HFFc6 (cell line): Measurements from ENCODE around the gene CCL22. TPM values are rescaled to one million over a fixed set of nuclear protein-coding genes. Genes with fewer than 3 reads are reported as not detected.

Source experiments
- DNase-seq: peaks from one replicate; pipeline ENCODE4 v3.0.0-alpha.2; 2018
- H3K27ac Mint-ChIP-seq: 2 replicates; pipeline ENCODE4 v1.8.0; 2020; ENCODE audit warnings: mild to moderate bottlenecking, mixed read lengths
- H3K27me3 Mint-ChIP-seq: 2 replicates; pipeline ENCODE4 v1.8.0; 2021; ENCODE audit warnings: mild to moderate bottlenecking, moderate library complexity, mixed read lengths; ENCODE audit not compliant: insufficient read depth
- H3K36me3 Mint-ChIP-seq: 2 replicates; pipeline ENCODE4 v1.8.0; 2021; ENCODE audit warnings: low read depth, mixed read lengths
- H3K4me1 Mint-ChIP-seq: 2 replicates; pipeline ENCODE4 v1.8.0; 2020; ENCODE audit warnings: low read depth, mixed read lengths
- H3K4me3 Mint-ChIP-seq: 2 replicates; pipeline ENCODE4 v1.8.0; 2020; ENCODE audit warnings: mild to moderate bottlenecking, moderate library complexity, mixed read lengths
- H3K9me3 Mint-ChIP-seq: 2 replicates; pipeline ENCODE4 v1.8.0; 2020; ENCODE audit warnings: mild to moderate bottlenecking, mixed read lengths
- total RNA-seq, 6 experiments: library from RNA; stranded (reverse); fragmentation: NEBNext Ultra II Directional; extraction: Animal tissue kit (Norgen Biotek cat#: 25700); gene quantifications; 2 replicates in 1 of 6; 3 replicates in 5 of 6; pipeline ENCODE4 v1.2.3, GENCODE V29; 2021
- TF ChIP-seq, protein P1 (sequence below): fragments of 200-600 bp; sonication (generic); IDR thresholded peaks from 2 replicates; pipeline ENCODE4 v1.5.0; 2021; ENCODE audit warnings: antibody characterized with exemption, mild to moderate bottlenecking

CCL22 gene
- total RNA-seq, 6 experiments from 2014 or later: not detected

DNA sequence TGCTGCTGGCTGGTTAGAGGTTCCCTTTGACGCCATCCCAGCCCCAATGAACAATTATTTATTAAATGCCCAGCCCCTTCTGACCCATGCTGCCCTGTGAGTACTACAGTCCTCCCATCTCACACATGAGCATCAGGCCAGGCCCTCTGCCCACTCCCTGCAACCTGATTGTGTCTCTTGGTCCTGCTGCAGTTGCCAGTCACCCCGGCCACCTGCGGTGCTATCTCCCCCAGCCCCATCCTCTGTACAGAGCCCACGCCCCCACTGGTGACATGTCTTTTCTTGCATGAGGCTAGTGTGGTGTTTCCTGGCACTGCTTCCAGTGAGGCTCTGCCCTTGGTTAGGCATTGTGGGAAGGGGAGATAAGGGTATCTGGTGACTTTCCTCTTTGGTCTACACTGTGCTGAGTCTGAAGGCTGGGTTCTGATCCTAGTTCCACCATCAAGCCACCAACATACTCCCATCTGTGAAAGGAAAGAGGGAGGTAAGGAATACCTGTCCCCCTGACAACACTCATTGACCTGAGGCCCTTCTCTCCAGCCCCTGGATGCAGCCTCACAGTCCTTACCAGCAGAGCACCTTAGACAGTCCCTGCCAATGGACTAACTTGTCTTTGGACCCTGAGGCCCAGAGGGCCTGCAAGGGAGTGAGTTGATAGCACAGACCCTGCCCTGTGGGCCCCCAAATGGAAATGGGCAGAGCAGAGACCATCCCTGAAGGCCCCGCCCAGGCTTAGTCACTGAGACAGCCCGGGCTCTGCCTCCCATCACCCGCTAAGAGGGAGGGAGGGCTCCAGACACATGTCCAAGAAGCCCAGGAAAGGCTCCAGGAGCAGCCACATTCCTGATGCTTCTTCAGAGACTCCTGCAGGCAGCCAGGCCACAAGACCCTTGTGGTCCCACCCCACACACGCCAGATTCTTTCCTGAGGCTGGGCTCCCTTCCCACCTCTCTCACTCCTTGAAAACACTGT is 25.0 kb downstream of the CCL22 start:
- no peak overlapping the region for H3K27ac Mint-ChIP-seq
- no peaks in the 10 kb centered on the region for H3K36me3 Mint-ChIP-seq
- H3K27me3 Mint-ChIP-seq: peaks cover 28% of the 10 kb centered on the region
- no peaks in the 10 kb centered on the region; the same call in 1 of the 2 replicates for H3K4me1 Mint-ChIP-seq
- TF ChIP-seq, protein P1, sequence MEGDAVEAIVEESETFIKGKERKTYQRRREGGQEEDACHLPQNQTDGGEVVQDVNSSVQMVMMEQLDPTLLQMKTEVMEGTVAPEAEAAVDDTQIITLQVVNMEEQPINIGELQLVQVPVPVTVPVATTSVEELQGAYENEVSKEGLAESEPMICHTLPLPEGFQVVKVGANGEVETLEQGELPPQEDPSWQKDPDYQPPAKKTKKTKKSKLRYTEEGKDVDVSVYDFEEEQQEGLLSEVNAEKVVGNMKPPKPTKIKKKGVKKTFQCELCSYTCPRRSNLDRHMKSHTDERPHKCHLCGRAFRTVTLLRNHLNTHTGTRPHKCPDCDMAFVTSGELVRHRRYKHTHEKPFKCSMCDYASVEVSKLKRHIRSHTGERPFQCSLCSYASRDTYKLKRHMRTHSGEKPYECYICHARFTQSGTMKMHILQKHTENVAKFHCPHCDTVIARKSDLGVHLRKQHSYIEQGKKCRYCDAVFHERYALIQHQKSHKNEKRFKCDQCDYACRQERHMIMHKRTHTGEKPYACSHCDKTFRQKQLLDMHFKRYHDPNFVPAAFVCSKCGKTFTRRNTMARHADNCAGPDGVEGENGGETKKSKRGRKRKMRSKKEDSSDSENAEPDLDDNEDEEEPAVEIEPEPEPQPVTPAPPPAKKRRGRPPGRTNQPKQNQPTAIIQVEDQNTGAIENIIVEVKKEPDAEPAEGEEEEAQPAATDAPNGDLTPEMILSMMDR: no peak
- no peak overlapping the region for H3K4me3 Mint-ChIP-seq
- H3K9me3 Mint-ChIP-seq: no peaks in the 10 kb centered on the region
- no peak for DNase-seq

DNA sequence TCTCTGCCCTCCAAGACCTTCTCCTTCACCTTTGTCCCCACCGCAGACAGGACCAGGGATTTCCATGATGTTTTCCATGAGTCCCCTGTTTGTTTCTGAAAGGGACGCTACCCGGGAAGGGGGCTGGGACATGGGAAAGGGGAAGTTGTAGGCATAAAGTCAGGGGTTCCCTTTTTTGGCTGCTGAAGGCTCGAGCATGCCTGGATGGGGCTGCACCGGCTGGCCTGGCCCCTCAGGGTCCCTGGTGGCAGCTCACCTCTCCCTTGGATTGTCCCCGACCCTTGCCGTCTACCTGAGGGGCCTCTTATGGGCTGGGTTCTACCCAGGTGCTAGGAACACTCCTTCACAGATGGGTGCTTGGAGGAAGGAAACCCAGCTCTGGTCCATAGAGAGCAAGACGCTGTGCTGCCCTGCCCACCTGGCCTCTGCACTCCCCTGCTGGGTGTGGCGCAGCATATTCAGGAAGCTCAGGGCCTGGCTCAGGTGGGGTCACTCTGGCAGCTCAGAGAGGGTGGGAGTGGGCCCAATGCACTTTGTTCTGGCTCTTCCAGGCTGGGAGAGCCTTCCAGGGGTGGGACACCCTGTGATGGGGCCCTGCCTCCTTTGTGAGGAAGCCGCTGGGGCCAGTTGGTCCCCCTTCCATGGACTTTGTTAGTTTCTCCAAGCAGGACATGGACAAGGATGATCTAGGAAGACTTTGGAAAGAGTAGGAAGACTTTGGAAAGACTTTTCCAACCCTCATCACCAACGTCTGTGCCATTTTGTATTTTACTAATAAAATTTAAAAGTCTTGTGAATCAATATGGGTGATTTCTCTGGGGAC is 25.9 kb downstream of the CCL22 start:
- TF ChIP-seq, protein P1: no peak
- no peak for DNase-seq
- H3K27ac Mint-ChIP-seq: no peak overlapping the region

DNA sequence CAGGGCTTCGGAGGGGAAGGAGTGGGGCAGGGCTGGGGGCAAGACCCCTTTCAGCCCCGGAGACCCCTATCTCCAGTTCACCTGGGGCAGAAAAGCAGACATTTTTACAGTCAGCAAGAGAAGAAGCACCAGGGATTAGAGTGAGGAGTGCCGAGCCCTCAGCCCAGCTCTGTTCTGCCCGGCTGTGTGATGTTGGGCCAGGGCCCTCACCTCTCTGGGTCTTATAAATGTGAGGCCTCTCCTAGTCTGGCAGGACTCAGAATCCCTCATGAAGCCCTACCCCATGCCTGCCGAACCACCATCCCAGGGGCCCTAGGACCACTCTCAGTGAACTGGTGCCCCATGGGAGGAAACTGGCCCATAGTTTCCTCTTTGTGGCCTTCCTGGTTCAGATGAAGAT is 26.5 kb downstream of the CCL22 start:
- H3K27ac Mint-ChIP-seq: no peak overlapping the region
- H3K9me3 Mint-ChIP-seq: no peaks in the 10 kb centered on the region
- H3K27me3 Mint-ChIP-seq: peaks cover 28% of the 10 kb centered on the region
- no peaks in the 10 kb centered on the region for H3K36me3 Mint-ChIP-seq
- no peak overlapping the region for H3K4me3 Mint-ChIP-seq
- TF ChIP-seq, protein P1: no peak
- DNase-seq: no peak
- no peaks in the 10 kb centered on the region; the same call in 1 of the 2 replicates for H3K4me1 Mint-ChIP-seq

More for the DNA sequence above, 25.9 kb downstream of the CCL22 start:
- Mint-ChIP-seq H3K4me1 (no peaks in the 10 kb centered on the region; the same call in 1 of the 2 replicates), H3K27me3 (peaks cover 28% of the 10 kb centered on the region), H3K36me3 (no peaks in the 10 kb centered on the region), H3K4me3 (no peak overlapping the region), H3K9me3 (no peaks in the 10 kb centered on the region)

DNA sequence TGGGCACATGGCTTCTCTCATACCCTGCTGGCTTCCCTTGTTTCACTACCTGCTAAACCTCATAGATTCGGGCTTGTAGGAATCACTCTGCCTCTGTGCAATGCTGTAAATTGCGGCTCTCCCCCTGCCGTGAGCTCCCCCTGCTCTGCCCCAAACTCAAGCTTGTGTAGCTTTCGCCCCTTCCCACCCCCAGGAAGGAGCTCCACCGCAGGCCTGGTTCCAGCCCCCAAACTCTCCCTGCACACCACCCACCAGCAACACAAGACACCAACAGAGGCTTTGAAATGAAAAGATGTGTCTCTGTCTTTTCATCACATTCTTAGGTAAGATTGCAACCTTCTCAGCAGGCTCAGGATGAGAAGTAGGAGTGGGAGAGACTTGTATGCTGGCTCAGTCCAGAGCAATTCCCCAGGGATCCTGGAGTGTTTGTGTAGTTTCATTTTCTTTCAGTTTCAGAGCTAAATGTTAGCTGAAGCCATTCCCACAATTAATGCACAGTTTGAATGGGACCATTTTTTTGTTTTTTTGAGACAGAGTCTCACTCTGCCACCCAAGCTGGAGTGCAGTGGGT is 27.9 kb downstream of the CCL22 start:
- Mint-ChIP-seq H3K9me3 (no peaks in the 10 kb centered on the region), H3K27ac (no peak overlapping the region), H3K36me3 (no peaks in the 10 kb centered on the region), H3K4me3 (no peak overlapping the region), H3K4me1 (no peaks in the 10 kb centered on the region; the same call in 1 of the 2 replicates), H3K27me3 (peaks cover 31% of the 10 kb centered on the region)
- TF ChIP-seq, protein P1: no peak
- no peak for DNase-seq

DNA sequence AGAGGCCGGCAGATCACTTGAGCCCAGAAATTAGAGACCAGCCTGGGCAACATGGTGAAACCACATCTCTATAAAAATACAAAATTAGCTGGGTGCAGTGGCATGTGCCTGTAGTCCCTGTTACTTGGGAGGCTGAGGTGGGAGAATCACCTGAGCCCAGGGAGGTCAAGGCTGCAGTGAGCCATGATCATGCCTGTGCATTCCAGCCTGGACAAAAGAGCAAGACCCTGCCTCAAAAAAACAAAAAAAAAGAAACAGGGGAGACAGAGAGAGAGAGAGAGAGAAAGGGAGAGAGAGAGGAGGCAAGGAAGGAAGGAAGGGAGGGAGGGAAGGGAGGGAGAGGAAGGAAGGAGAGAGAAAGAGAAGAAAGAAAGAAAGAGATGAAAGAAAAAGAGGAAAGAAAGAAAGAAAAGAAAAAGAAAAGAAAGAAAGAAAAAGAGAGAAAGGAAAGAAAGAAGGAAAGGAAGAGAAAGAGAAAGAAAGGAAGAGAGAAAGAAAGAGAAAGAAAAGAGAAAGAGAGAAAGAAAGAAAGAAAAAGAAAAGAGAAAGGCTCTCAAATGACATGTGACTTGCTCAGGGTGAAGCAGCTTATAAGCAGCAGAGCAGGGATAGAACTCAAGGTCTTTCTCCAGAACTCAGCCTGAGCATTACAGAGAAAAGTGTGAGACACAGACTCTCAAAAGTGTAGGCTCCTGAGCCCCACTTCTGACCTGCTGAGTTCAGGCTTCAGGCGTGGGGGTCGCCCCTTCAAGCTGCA is 29.2 kb downstream of the CCL22 start:
- peaks cover 41% of the 10 kb centered on the region for H3K27me3 Mint-ChIP-seq
- no peak for DNase-seq
- H3K36me3 Mint-ChIP-seq: no peaks in the 10 kb centered on the region
- no peaks in the 10 kb centered on the region; the same call in 1 of the 2 replicates for H3K4me1 Mint-ChIP-seq
- no peak overlapping the region for H3K27ac Mint-ChIP-seq
- no peak overlapping the region for H3K4me3 Mint-ChIP-seq
- TF ChIP-seq, protein P1: no peak
- H3K9me3 Mint-ChIP-seq: no peaks in the 10 kb centered on the region
